ENCODE measurements around the gene PDAP1. TPM values are rescaled to one million over a fixed set of nuclear protein-coding genes. Genes with fewer than 3 reads are reported as not detected.
A peak's percentile ranks its signal among the peaks of the same experiment; 100 is the strongest.

PDAP1 gene
- total RNA-seq, 1 experiment from 2014 or later, result 180 TPM

DNA sequence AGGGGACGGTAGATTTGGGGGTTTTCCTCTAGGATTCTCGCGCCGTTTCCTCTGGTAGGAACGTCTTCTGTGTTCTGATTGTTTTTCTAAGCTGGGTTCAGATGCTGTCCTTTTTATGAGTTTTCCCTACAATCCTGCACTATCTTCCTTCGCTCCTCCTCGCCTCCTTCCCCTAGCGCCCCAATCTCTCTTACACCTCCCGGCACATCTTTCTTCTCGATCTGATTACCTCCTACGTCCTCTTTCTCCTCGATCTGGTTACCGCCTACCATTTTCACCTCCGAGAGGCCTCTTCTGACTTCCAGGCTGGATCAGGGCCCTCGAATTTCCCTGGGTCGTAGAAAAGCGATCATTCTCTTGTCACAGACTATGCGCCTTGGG is 785 bp upstream of the PDAP1 start:
- H3K9me3 ChIP-seq, result no peaks in the 10 kb centered on the region
- Mint-ChIP-seq H3K36me3 (ENCODE audit: insufficient read depth, unreplicated experiment) (peaks cover 78% of the 10 kb centered on the region), H3K27me3 (ENCODE audit: insufficient read depth, unreplicated experiment) (no peaks in the 10 kb centered on the region), H3K27ac (ENCODE audit: unreplicated experiment) (peak overlapping the region; percentile 92), H3K4me1 (ENCODE audit: low read depth, unreplicated experiment) (peaks cover 22% of the 10 kb centered on the region), H3K4me3 (ENCODE audit: unreplicated experiment) (peak overlapping the region; percentile 91), H3K9me3 (ENCODE audit: unreplicated experiment) (no peaks in the 10 kb centered on the region)
- POLR2A ChIA-PET, result interaction anchor here (0.5 to 1.9 kb wide), 11 partner anchors 9 to 286 kb away, joined by 3 to 17 read pairs (median 4); partner anchors contain the start of genes ARPC1B, CPSF4 and PTCD1
- H3K36me3 ChIP-seq (ENCODE audit: control insufficient read depth, insufficient read depth, low read length), result peaks cover 8% of the 10 kb centered on the region
- H3K4me1 ChIP-seq, result peaks cover 9% of the 10 kb centered on the region
- intact Hi-C loops (cut with micrococcal nuclease; ENCODE audit: unreplicated experiment), result loop anchor here (2.0 kb wide), 2 partner anchors 24 to 36 kb away; no protein-coding TSS in a partner anchor
- no peak for DNase-seq
- TSS peak; percentile 43 for BruUV-seq (replicated peaks)
- H3K4me3 ChIP-seq (ENCODE audit: low read depth, low read length), result peak overlapping the region; percentile 94
- no peaks in the 10 kb centered on the region for H3K27me3 ChIP-seq (replicated peaks; ENCODE audit: control insufficient read depth, insufficient read depth, low read length)
- CTCF ChIA-PET, result interaction anchor here (0.5 to 1.9 kb wide), 2 partner anchors 37 to 45 kb away, joined by 3 to 5 read pairs; no protein-coding TSS in a partner anchor
- TF ChIP-seq, protein P1, sequence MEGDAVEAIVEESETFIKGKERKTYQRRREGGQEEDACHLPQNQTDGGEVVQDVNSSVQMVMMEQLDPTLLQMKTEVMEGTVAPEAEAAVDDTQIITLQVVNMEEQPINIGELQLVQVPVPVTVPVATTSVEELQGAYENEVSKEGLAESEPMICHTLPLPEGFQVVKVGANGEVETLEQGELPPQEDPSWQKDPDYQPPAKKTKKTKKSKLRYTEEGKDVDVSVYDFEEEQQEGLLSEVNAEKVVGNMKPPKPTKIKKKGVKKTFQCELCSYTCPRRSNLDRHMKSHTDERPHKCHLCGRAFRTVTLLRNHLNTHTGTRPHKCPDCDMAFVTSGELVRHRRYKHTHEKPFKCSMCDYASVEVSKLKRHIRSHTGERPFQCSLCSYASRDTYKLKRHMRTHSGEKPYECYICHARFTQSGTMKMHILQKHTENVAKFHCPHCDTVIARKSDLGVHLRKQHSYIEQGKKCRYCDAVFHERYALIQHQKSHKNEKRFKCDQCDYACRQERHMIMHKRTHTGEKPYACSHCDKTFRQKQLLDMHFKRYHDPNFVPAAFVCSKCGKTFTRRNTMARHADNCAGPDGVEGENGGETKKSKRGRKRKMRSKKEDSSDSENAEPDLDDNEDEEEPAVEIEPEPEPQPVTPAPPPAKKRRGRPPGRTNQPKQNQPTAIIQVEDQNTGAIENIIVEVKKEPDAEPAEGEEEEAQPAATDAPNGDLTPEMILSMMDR (IDR thresholded peaks at IDR 0.05; ENCODE audit: insufficient read depth in 1 of 2, low read depth in 1 of 2, low read length in 1 of 2, severe bottlenecking in 1 of 2, unreplicated experiment in 1 of 2), result no peak

DNA sequence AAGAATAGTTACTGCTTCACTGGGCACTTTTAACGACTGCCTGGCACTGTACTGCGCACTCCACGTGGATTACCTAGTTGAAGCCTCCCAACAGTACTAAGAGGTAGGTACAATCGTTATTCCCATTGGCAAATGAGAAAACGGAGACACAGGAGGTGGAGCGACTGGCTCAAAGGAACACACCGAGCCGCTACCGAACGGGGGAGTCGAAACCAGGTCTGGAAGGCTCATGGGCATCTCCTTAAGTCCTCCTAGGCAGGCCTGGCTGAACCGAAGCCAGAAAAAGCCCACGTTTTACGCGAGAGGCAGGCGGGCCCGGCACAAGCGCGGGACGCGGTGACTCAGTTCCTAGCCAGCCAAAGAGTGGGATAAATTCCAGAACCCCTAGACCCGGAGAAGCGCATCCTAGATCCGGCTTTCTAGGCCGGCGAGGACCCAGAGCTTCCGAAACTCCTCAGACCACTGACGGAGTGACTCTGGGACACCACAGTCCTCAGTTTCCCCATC is 472 bp downstream of the PDAP1 start:
- TF ChIP-seq, protein P1 (IDR thresholded peaks at IDR 0.05; ENCODE audit: insufficient read depth in 1 of 2, low read depth in 1 of 2, low read length in 1 of 2, severe bottlenecking in 1 of 2, unreplicated experiment in 1 of 2), result no peak
- Histone ChIP-seq H3K9me3 (no peaks in the 10 kb centered on the region), H3K4me3 (ENCODE audit: low read depth, low read length) (peak overlapping the region; percentile 94), H3K27me3 (replicated peaks; ENCODE audit: control insufficient read depth, insufficient read depth, low read length) (no peaks in the 10 kb centered on the region), H3K36me3 (ENCODE audit: control insufficient read depth, insufficient read depth, low read length) (peaks cover 9% of the 10 kb centered on the region), H3K4me1 (peaks cover 9% of the 10 kb centered on the region)
- H3K4me1 Mint-ChIP-seq (ENCODE audit: low read depth, unreplicated experiment), result peaks cover 25% of the 10 kb centered on the region
- peak in 1 of 2 experiments; percentile 43 for DNase-seq
- peak overlapping the region; percentile 92 for H3K27ac Mint-ChIP-seq (ENCODE audit: unreplicated experiment)
- CTCF ChIA-PET, result interaction anchor here (1.6 to 1.9 kb wide), 2 partner anchors 13 to 35 kb away, joined by 3 to 5 read pairs; no protein-coding TSS in a partner anchor
- BruUV-seq (replicated peaks), result no TSS peak
- peaks cover 78% of the 10 kb centered on the region for H3K36me3 Mint-ChIP-seq (ENCODE audit: insufficient read depth, unreplicated experiment)
- H3K9me3 Mint-ChIP-seq (ENCODE audit: unreplicated experiment), result no peaks in the 10 kb centered on the region
- intact Hi-C loops (cut with micrococcal nuclease; ENCODE audit: unreplicated experiment), result loop anchor here (2.0 kb wide), 2 partner anchors 25 to 35 kb away; no protein-coding TSS in a partner anchor
- H3K4me3 Mint-ChIP-seq (ENCODE audit: unreplicated experiment), result peak overlapping the region; percentile 91
- H3K27me3 Mint-ChIP-seq (ENCODE audit: insufficient read depth, unreplicated experiment), result no peaks in the 10 kb centered on the region
- POLR2A ChIA-PET, result interaction anchor here (1.0 to 1.9 kb wide), 6 partner anchors 8 to 209 kb away, joined by 3 to 17 read pairs (median 6); partner anchors contain the start of gene ZSCAN25

DNA sequence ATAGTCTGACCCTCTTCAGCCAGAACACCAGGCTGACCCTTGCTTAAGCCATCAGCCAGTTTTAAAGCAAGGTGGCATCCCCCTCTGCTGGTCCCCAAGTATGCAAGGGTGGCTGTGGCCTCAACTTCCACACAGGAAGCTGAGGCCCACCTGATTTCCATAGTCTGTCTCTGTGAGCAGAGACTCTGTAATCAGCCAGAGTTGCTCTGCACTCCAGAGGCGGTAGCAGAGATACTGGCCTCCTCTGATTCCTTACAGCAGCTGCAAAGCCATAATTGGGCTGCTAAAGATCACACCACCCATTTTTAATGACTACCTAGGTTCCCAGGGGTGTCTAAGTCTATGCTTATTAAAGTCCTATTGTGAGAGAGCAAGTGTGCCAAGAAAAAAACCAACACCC is 1.8 kb downstream of the PDAP1 start:
- no peaks in the 10 kb centered on the region for H3K27me3 ChIP-seq (replicated peaks; ENCODE audit: control insufficient read depth, insufficient read depth, low read length)
- no peak for DNase-seq
- Mint-ChIP-seq H3K36me3 (ENCODE audit: insufficient read depth, unreplicated experiment) (peaks cover 78% of the 10 kb centered on the region), H3K9me3 (ENCODE audit: unreplicated experiment) (no peaks in the 10 kb centered on the region), H3K27ac (ENCODE audit: unreplicated experiment) (no peak overlapping the region), H3K27me3 (ENCODE audit: insufficient read depth, unreplicated experiment) (no peaks in the 10 kb centered on the region), H3K4me3 (ENCODE audit: unreplicated experiment) (peak overlapping the region; percentile 91), H3K4me1 (ENCODE audit: low read depth, unreplicated experiment) (peaks cover 27% of the 10 kb centered on the region)
- no peak overlapping the region for H3K4me3 ChIP-seq (ENCODE audit: low read depth, low read length)
- TF ChIP-seq, protein P1 (IDR thresholded peaks at IDR 0.05; ENCODE audit: insufficient read depth in 1 of 2, low read depth in 1 of 2, low read length in 1 of 2, severe bottlenecking in 1 of 2, unreplicated experiment in 1 of 2), result no peak
- ChIA-PET POLR2A (no interaction called here), CTCF (no interaction called here)
- intact Hi-C loops (cut with micrococcal nuclease; ENCODE audit: unreplicated experiment), result no loop called here
- peaks cover 7% of the 10 kb centered on the region for H3K36me3 ChIP-seq (ENCODE audit: control insufficient read depth, insufficient read depth, low read length)
- no TSS peak for BruUV-seq (replicated peaks)
- peaks cover 9% of the 10 kb centered on the region for H3K4me1 ChIP-seq
- H3K9me3 ChIP-seq, result no peaks in the 10 kb centered on the region

All from Caco-2 (cell line).